Adrenal gland (tissue), 5 donors: Measurements from ENCODE around the gene IGFBPL1.

Experiments
- CTCF ChIP-seq, 6 experiments: fragments of 450-650 bp in 4 of 6; fragments of 200-600 bp in 2 of 6; sonication (generic) in 1 of 6; IDR thresholded peaks; 1 replicate in 5 of 6; 2 replicates in 1 of 6; pipeline versions ENCODE4 v1.5.1 to v1.8.0; 2016 to 2021; ENCODE audit warnings: antibody characterized with exemption in 6 of 6, mild to moderate bottlenecking in 2 of 6, moderate library complexity in 1 of 6
- POLR2A ChIP-seq, 2 donors: fragments of 450-650 bp; IDR thresholded peaks; one replicate each; pipeline ENCODE4 v1.6.1; 2017; ENCODE audit warnings: antibody characterized with exemption in 2 of 2, mild to moderate bottlenecking in 2 of 2, moderate library complexity in 1 of 2
- donor health status: DM: no; HTN: no; CAD: no.

- TF ChIP-seq CTCF (IDR thresholded peaks at IDR 0.05), result no peak
- no peak for TF ChIP-seq POLR2A (IDR thresholded peaks at IDR 0.05)
These were observed 18.5 kb downstream of the IGFBPL1 start for GRCh38 chr9:38405785-38406184.
